GM12878 (cell line): Measurements from ENCODE around the gene IRF9. TPM values are rescaled to one million over a fixed set of nuclear protein-coding genes. Genes with fewer than 3 reads are reported as not detected.

Experiments used
- ATAC-seq: fragments of 200-7000 bp; cut with Tn5 transposase; 3 replicates; pipeline ENCODE4 v1.9.1; 2020; ENCODE audit warnings: mild to moderate bottlenecking, moderate library complexity
- BruUV-seq: library from RNA; stranded (reverse); fragments of 400-500 nt; replicated peaks from 2 replicates; lab custom pipeline; 2021; lab: Mats Ljungman, UMichigan
- CTCF ChIA-PET: fragments of 300-600 bp; sonication (Branson Sonifier 250); formaldehyde crosslinking; extraction: SDS; loops from one replicate; lab custom pipeline; 2021; ENCODE audit warnings: inconsistent platforms; lab: Yijun Ruan, JAX
- POLR2A ChIA-PET: fragments of 350-600 bp; formaldehyde crosslinking; extraction: SDS; loops from one replicate; lab custom pipeline; 2021; ENCODE audit warnings: inconsistent platforms; lab: Charles Lee
- RAD21 ChIA-PET: fragments of 300-600 bp; sonication (Branson Sonifier 250); formaldehyde crosslinking; loops from one replicate; lab custom pipeline; 2023; ENCODE audit warnings: antibody characterized with exemption; ENCODE audit not compliant: unreplicated experiment; lab: Charles Lee
- SMC1A ChIA-PET: fragments of 300-600 bp; sonication (Branson Sonifier 250); formaldehyde crosslinking; loops from one replicate; lab custom pipeline; 2023; ENCODE audit not compliant: unreplicated experiment, uncharacterized antibody; lab: Charles Lee
- DNase-seq: peaks from one replicate; pipeline ENCODE4 v3.0.0-alpha.2; 2011; ENCODE audit warnings: low read depth, low spot score
- FAIRE-seq: peaks from 3 replicates; lab custom pipeline; 2011; peaks lifted over from hg19 to GRCh38; lab: Jason Lieb, UNC
- H2AFZ ChIP-seq: 2 replicates; pipeline ENCODE4 v1.6.0; 2011; ENCODE audit warnings: low read depth, low read length, control low read depth; ENCODE audit not compliant: control insufficient read depth
- H3K27ac ChIP-seq: 2 replicates; pipeline ENCODE4 v1.5.1; 2011; ENCODE audit warnings: control low read depth; ENCODE audit not compliant: control insufficient read depth, insufficient read depth
- H3K27me3 ChIP-seq, 2 experiments: replicated peaks in 1 of 2; 2 replicates each; pipeline versions ENCODE4 v1.6.0 to v1.6.1; 2011; ENCODE audit warnings: low read length in 1 of 2; ENCODE audit not compliant: control insufficient read depth in 2 of 2, insufficient read depth in 2 of 2
- H3K36me3 ChIP-seq, 2 experiments: 2 replicates each; pipeline ENCODE4 v1.5.1; 2011; ENCODE audit warnings: low read length in 1 of 2; ENCODE audit not compliant: control insufficient read depth in 2 of 2, insufficient read depth in 2 of 2
- H3K4me1 ChIP-seq: 2 replicates; pipeline ENCODE4 v1.6.1; 2011; ENCODE audit warnings: mild to moderate bottlenecking, low read length, moderate library complexity, mixed read lengths; ENCODE audit not compliant: control insufficient read depth, insufficient read depth
- H3K4me2 ChIP-seq: 2 replicates; pipeline ENCODE4 v1.6.0; 2011; ENCODE audit warnings: control low read depth; ENCODE audit not compliant: control insufficient read depth, insufficient read depth
- H3K4me3 ChIP-seq: fragments of 200-600 bp; sonication (generic); 2 replicates; pipeline ENCODE4 v1.5.1; 2016
- H3K79me2 ChIP-seq: 2 replicates; pipeline ENCODE4 v1.6.0; 2011; ENCODE audit warnings: low read length; ENCODE audit not compliant: control insufficient read depth, insufficient read depth
- H3K9ac ChIP-seq: 2 replicates; pipeline ENCODE4 v1.8.0; 2011; ENCODE audit warnings: low read length, control low read depth, mixed read lengths; ENCODE audit not compliant: control insufficient read depth, insufficient read depth
- H3K9me3 ChIP-seq: replicated peaks from 3 replicates; pipeline ENCODE4 v1.5.1; 2011; ENCODE audit warnings: mild to moderate bottlenecking, low read length; ENCODE audit not compliant: control insufficient read depth, insufficient read depth
- H4K20me1 ChIP-seq: 2 replicates; pipeline ENCODE4 v1.6.0; 2011; ENCODE audit not compliant: control insufficient read depth, insufficient read depth
- ATF7 ChIP-seq: fragments of 450-650 bp; IDR thresholded peaks from 2 replicates; pipeline ENCODE4 v1.6.1; 2016; ENCODE audit warnings: low read depth, mild to moderate bottlenecking
- BCL3 ChIP-seq: IDR thresholded peaks from 2 replicates; pipeline ENCODE4 v1.6.1; 2011; ENCODE audit warnings: borderline replicate concordance, low read depth, mild to moderate bottlenecking, moderate library complexity, low read length; ENCODE audit not compliant: insufficient read depth, poor library complexity, severe bottlenecking
- CHD2 ChIP-seq: IDR thresholded peaks from 2 replicates; pipeline ENCODE4 v1.6.1; 2011; ENCODE audit warnings: low read depth, low read length, improper control_type of control experiment, borderline replicate concordance
- DPF2 ChIP-seq: fragments of 450-650 bp; IDR thresholded peaks from 2 replicates; pipeline ENCODE4 v1.6.1; 2017; ENCODE audit warnings: mild to moderate bottlenecking
- GABPA ChIP-seq: IDR thresholded peaks from 2 replicates; pipeline ENCODE4 v1.6.1; 2014; ENCODE audit warnings: antibody characterized with exemption, low read depth, mild to moderate bottlenecking, inconsistent platforms
- HCFC1 ChIP-seq: fragments of 150-350 bp; IDR thresholded peaks from 2 replicates; pipeline ENCODE4 v1.6.1; 2014; ENCODE audit warnings: low read length
- HDGF ChIP-seq: fragments of 450-650 bp; IDR thresholded peaks from 2 replicates; pipeline ENCODE4 v1.6.1; 2016; ENCODE audit warnings: antibody characterized with exemption
- HSF1 ChIP-seq: fragments of 150-350 bp; IDR thresholded peaks from 2 replicates; pipeline ENCODE4 v1.6.1; 2014; ENCODE audit warnings: mild to moderate bottlenecking, low read depth, low read length
- LARP7 ChIP-seq: fragments of 450-650 bp; IDR thresholded peaks from 2 replicates; pipeline ENCODE4 v1.6.1; 2017; ENCODE audit warnings: mild to moderate bottlenecking
- POLR2AphosphoS5 ChIP-seq: IDR thresholded peaks from 2 replicates; pipeline ENCODE4 v1.6.1; 2011; ENCODE audit warnings: mild to moderate bottlenecking, low read length, inconsistent platforms
- RELA ChIP-seq: fragments of 450-650 bp; IDR thresholded peaks from 2 replicates; pipeline ENCODE4 v1.8.0; 2014; ENCODE audit warnings: borderline replicate concordance; ENCODE audit not compliant: partially characterized antibody
- SREBF1 ChIP-seq: IDR thresholded peaks from 2 replicates; pipeline ENCODE4 v1.6.1; 2012; ENCODE audit warnings: mild to moderate bottlenecking, low read length
- STAT3 ChIP-seq: IDR thresholded peaks from 2 replicates; pipeline ENCODE4 v1.6.1; 2011; ENCODE audit warnings: low read depth, low read length, improper control_type of control experiment
- USF1 ChIP-seq: IDR thresholded peaks from 2 replicates; pipeline ENCODE4 v1.6.1; 2011; ENCODE audit warnings: borderline replicate concordance, low read depth, mild to moderate bottlenecking, moderate library complexity, mixed read lengths, low read length; ENCODE audit not compliant: insufficient read depth; ENCODE audit errors: extremely low read length
- ZNF207 ChIP-seq: fragments of 450-650 bp; IDR thresholded peaks from 2 replicates; pipeline ENCODE4 v1.6.1; 2014; ENCODE audit warnings: antibody characterized with exemption, mild to moderate bottlenecking, borderline replicate concordance
- WGBS: methylation state at CpG from one replicate; pipeline ENCODE4 v1.1.6; 2016; ENCODE audit warnings: low lambda C conversion rate; ENCODE audit not compliant: insufficient replicate concordance, insufficient coverage; ENCODE audit errors: missing lambda C conversion rate; 5-methylcytosine and 5-hydroxymethylcytosine counted together
- in situ Hi-C: fragments of 300-500 bp; cut with MboI; formaldehyde crosslinking; loops from 9 replicates; pipeline ENCODE4 v1.14.3; 2018; ENCODE audit warnings: mixed read lengths
- intact Hi-C: fragments of 100-400 bp; cut with micrococcal nuclease; formaldehyde crosslinking; loops from one replicate; pipeline ENCODE4 v1.14.2; 2022; ENCODE audit not compliant: unreplicated experiment
- polyA plus RNA-seq, 11 experiments: library from polyadenylated mRNA; depleted of rRNA in 4 of 11; unstranded in 6 of 11; stranded (reverse) in 5 of 11; fragments of >200 nt; fragmentation: Nextera tagmentation in 4 of 11; fragmentation: Illumina TruSeq in 1 of 11; extraction: Ambion mirVana in 4 of 11; extraction: Trizol in 1 of 11; gene quantifications; 1 replicate in 1 of 11; 2 replicates in 10 of 11; pipeline versions ENCODE4 v1.2.1 to v1.2.3, GENCODE V29; 2011 to 2016; ENCODE audit warnings: inconsistent platforms in 2 of 11, missing spikeins in 2 of 11, low read depth in 1 of 11
- total RNA-seq, 4 experiments: library from RNA; depleted of rRNA in 3 of 4; stranded (reverse); fragments of >200 nt in 3 of 4; fragmentation: Illumina TruSeq in 1 of 4; extraction: Trizol in 1 of 4; gene quantifications; 2 replicates each; pipeline versions ENCODE4 v1.2.1 to v1.2.3, GENCODE V29; 2013 to 2021

Gene IRF9
- total and polyA plus RNA-seq, 10 of the 15 experiments (the other 5 are each of a cell fraction or from before 2014, with no cell fraction given) = 47.6 to 234 (median 148) TPM

- TF ChIP-seq ATF7 = no peak
- no peak for TF ChIP-seq HSF1
Measured at GRCh38 chr14:24135834-24136683, 25.0 kb upstream of the IRF9 start, which contains the start of gene PSME1 (continued).

- Histone ChIP-seq H4K20me1 (no peaks in the 10 kb centered on the region), H3K9me3 (no peaks in the 10 kb centered on the region), H3K4me2 (peak overlapping the region; percentile 81), H3K36me3 (peaks cover 9 to 12% of the 10 kb centered on the region in 2 experiments; a peak in 3 of 4 replicates), H2AFZ (no peak overlapping the region), H3K9ac (peak overlapping the region; percentile 96), H3K27me3 (no peaks in the 10 kb centered on the region), H3K4me3 (peak overlapping the region; percentile 99), H3K79me2 (peaks cover 55% of the 10 kb centered on the region), H3K4me1 (peaks cover 40% of the 10 kb centered on the region), H3K27ac (peak overlapping the region; percentile 95)
- ATAC-seq (no peak), DNase-seq (no peak), FAIRE-seq (no peak)
- CTCF ChIA-PET = interaction anchor here (0.6 to 4.9 kb wide), 11 partner anchors 9 to 171 kb away, joined by 3 to 39 read pairs (median 5); partner anchors contain the start of genes CIDEB, DCAF11, IRF9 and NRL
- 17% methylated on average over 13 of the region's 13 CpGs for WGBS
- RAD21 ChIA-PET = interaction anchor here (0.8 to 6.8 kb wide), 11 partner anchors 10 to 106 kb away, joined by 3 to 69 read pairs (median 9); partner anchors contain the start of genes DCAF11, IPO4, IRF9 and NRL
- POLR2A ChIA-PET = interaction anchor here (0.6 to 11.6 kb wide), 12 partner anchors 7 to 94 kb away, joined by 3 to 276 read pairs (median 9); partner anchors contain the start of genes DCAF11, IRF9, NRL and PSME2
- BruUV-seq = no TSS peak
- in situ Hi-C loops (no loop called here), intact Hi-C loops (no loop called here)
- SMC1A ChIA-PET = interaction anchor here (0.8 to 7.7 kb wide), 9 partner anchors 8 to 171 kb away, joined by 3 to 70 read pairs (median 18); partner anchors contain the start of genes CIDEB, DCAF11, IRF9 and NRL
- no peak for TF ChIP-seq STAT3
- TF ChIP-seq RELA = no peak
- TF ChIP-seq HDGF = peak; percentile 35; the same call in 1 of the 2 replicates
- no peak for TF ChIP-seq DPF2
- TF ChIP-seq SREBF1 = no peak
- TF ChIP-seq GABPA = no peak
- TF ChIP-seq HCFC1 = no peak
- no peak for TF ChIP-seq POLR2AphosphoS5
- TF ChIP-seq BCL3 = peak; percentile 9
- TF ChIP-seq CHD2 = 0 out of 2 replicates have a peak, but pooled peaks have one; percentile 15
- no peak for TF ChIP-seq ZNF207
- TF ChIP-seq LARP7 = 0 out of 2 replicates have a peak, but pooled peaks have one; percentile 13
- TF ChIP-seq USF1 = no peak
Measured at GRCh38 chr14:24136684-24137528, 24.2 kb upstream of the IRF9 start.
